ENCODE measurements around the gene H2AZ2. TPM values are rescaled to one million over a fixed set of nuclear protein-coding genes. Genes with fewer than 3 reads are reported as not detected.
"Not testable (repeated sequence)": the region's sequence is repeated elsewhere in the genome, so short reads cannot be mapped to it uniquely, and the experiment has no call there.

Gene H2AZ2
- total RNA-seq, 1 donor from 2014 or later = 261 TPM

- intact Hi-C loops (cut with micrococcal nuclease) = not testable (repeated sequence)
- ATAC-seq = peak; percentile 60
Observed at GRCh38 chr7:44842675-44843074, 5.2 kb downstream of the H2AZ2 start.

GRCh38 chr7:44838751-44839150 is 9.1 kb downstream of the H2AZ2 start:
- ATAC-seq (no peak), DNase-seq (no peak)
- intact Hi-C loops (cut with micrococcal nuclease) = no loop called here

More at GRCh38 chr7:44842675-44843074, 5.2 kb downstream of the H2AZ2 start:
- peak; percentile 57 for DNase-seq

- DNase-seq (no peak), ATAC-seq (no peak)
- intact Hi-C loops (cut with micrococcal nuclease) = no loop called here
Observed at GRCh38 chr7:44827567-44827966, 20.3 kb downstream of the H2AZ2 start.

- no peak for DNase-seq
- ATAC-seq = peak; percentile 10
- intact Hi-C loops (cut with micrococcal nuclease) = no loop called here
Observed at GRCh38 chr7:44824894-44825526, 22.9 kb downstream of the H2AZ2 start.

- intact Hi-C loops (cut with micrococcal nuclease) = no loop called here
- no peak for DNase-seq
- ATAC-seq = no peak
Observed at GRCh38 chr7:44823255-44823781, 24.6 kb downstream of the H2AZ2 start.

GRCh38 chr7:44819292-44819691 is 28.6 kb downstream of the H2AZ2 start:
- ATAC-seq (no peak), DNase-seq (no peak)
- intact Hi-C loops (cut with micrococcal nuclease) = no loop called here

- intact Hi-C loops (cut with micrococcal nuclease) = no loop called here
- DNase-seq (no peak), ATAC-seq (no peak)
Observed at GRCh38 chr7:44814919-44815318, 33.0 kb downstream of the H2AZ2 start.

GRCh38 chr7:44811571-44811970 is 36.3 kb downstream of the H2AZ2 start:
- ATAC-seq (no peak), DNase-seq (no peak)
- intact Hi-C loops (cut with micrococcal nuclease) = no loop called here

GRCh38 chr7:44811093-44811492 is 36.8 kb downstream of the H2AZ2 start:
- intact Hi-C loops (cut with micrococcal nuclease) = no loop called here
- DNase-seq = no peak
- no peak for ATAC-seq

GRCh38 chr7:44808914-44809393 is 38.9 kb downstream of the H2AZ2 start:
- DNase-seq = no peak
- no peak for ATAC-seq
- intact Hi-C loops (cut with micrococcal nuclease) = no loop called here

GRCh38 chr7:44805950-44806349 is 41.9 kb downstream of the H2AZ2 start:
- ATAC-seq (no peak), DNase-seq (no peak)
- intact Hi-C loops (cut with micrococcal nuclease) = no loop called here

GRCh38 chr7:44803828-44804519 is 43.9 kb downstream of the H2AZ2 start:
- ATAC-seq; DNase-seq; intact Hi-C loops (cut with micrococcal nuclease): not testable (repeated sequence)

GRCh38 chr7:44802418-44803025 is 45.4 kb downstream of the H2AZ2 start:
- no peak for DNase-seq
- no peak for ATAC-seq
- intact Hi-C loops (cut with micrococcal nuclease) = no loop called here

- no peak for DNase-seq
- intact Hi-C loops (cut with micrococcal nuclease) = no loop called here
- no peak for ATAC-seq
Observed at GRCh38 chr7:44801890-44802289, 46.0 kb downstream of the H2AZ2 start.

GRCh38 chr7:44799939-44800338 is 47.9 kb downstream of the H2AZ2 start:
- no peak for ATAC-seq
- intact Hi-C loops (cut with micrococcal nuclease) = no loop called here
- DNase-seq = no peak

GRCh38 chr7:44798649-44799305 is 49.1 kb downstream of the H2AZ2 start:
- no peak for DNase-seq
- ATAC-seq = no peak
- intact Hi-C loops (cut with micrococcal nuclease) = no loop called here

GRCh38 chr7:44797329-44798258 is 50.3 kb downstream of the H2AZ2 start:
- peak; percentile 83 for ATAC-seq
- DNase-seq = peak; percentile 92
- intact Hi-C loops (cut with micrococcal nuclease) = no loop called here

- DNase-seq (peak; percentile 99), ATAC-seq (peak; percentile 95)
- intact Hi-C loops (cut with micrococcal nuclease) = no loop called here
Observed at GRCh38 chr7:44796504-44797328, 51.2 kb downstream of the H2AZ2 start, which contains the start of gene PPIA. TSS of gene PPIA (plus strand) at chr7:44796681. CDS start at chr7:44796725, 44 bp downstream.

Data from left ventricle myocardium superior (tissue), 1 donor.